H9 (cell line): ENCODE data around the gene PLA2G10. TPM values are rescaled to one million over a fixed set of nuclear protein-coding genes. Genes with fewer than 3 reads are reported as not detected.
A peak's percentile ranks its signal among the peaks of the same experiment; 100 is the strongest.

Experiments used
- DNase-seq: peaks from one replicate; pipeline ENCODE4 v3.0.0-alpha.2; 2017
- H2AFZ ChIP-seq: one replicate; pipeline ENCODE4 v1.6.1; 2013; ENCODE audit warnings: mild to moderate bottlenecking, low read length, control low read depth, moderate library complexity
- H2AK5ac ChIP-seq: 2 replicates; pipeline ENCODE4 v1.6.1; 2013; ENCODE audit warnings: low read length, control low read depth, mixed read lengths; ENCODE audit not compliant: insufficient read length
- H2BK120ac ChIP-seq: one replicate; pipeline ENCODE4 v1.6.1; 2013; ENCODE audit warnings: low read depth, mild to moderate bottlenecking, low read length, control low read depth, inconsistent platforms; ENCODE audit not compliant: poor library complexity, severe bottlenecking
- H2BK12ac ChIP-seq: 2 replicates; pipeline ENCODE4 v1.6.1; 2013; ENCODE audit warnings: low read length, control low read depth, mixed read lengths, low read depth; ENCODE audit not compliant: insufficient read length
- H2BK15ac ChIP-seq: 2 replicates; pipeline ENCODE4 v1.6.1; 2013; ENCODE audit warnings: low read depth, low read length, control low read depth
- H2BK20ac ChIP-seq: one replicate; pipeline ENCODE4 v1.6.1; 2013; ENCODE audit warnings: low read depth, mild to moderate bottlenecking, low read length, control low read depth, inconsistent platforms; ENCODE audit not compliant: poor library complexity, severe bottlenecking
- H2BK5ac ChIP-seq: 2 replicates; pipeline ENCODE4 v1.6.1; 2013; ENCODE audit warnings: low read length, control low read depth, mixed read lengths; ENCODE audit not compliant: insufficient read length
- H3K14ac ChIP-seq: 2 replicates; pipeline ENCODE4 v1.6.1; 2013; ENCODE audit warnings: low read length, control low read depth; ENCODE audit not compliant: insufficient read depth
- H3K18ac ChIP-seq: 2 replicates; pipeline ENCODE4 v1.6.1; 2013; ENCODE audit warnings: low read depth, mild to moderate bottlenecking, mixed read lengths, low read length, control low read depth; ENCODE audit not compliant: insufficient read length
- H3K23ac ChIP-seq: 2 replicates; pipeline ENCODE4 v1.6.1; 2013; ENCODE audit warnings: low read length, control low read depth, mixed read lengths, low read depth; ENCODE audit not compliant: insufficient read length
- H3K23me2 ChIP-seq: 2 replicates; pipeline ENCODE4 v1.6.1; 2013; ENCODE audit warnings: low read depth, mild to moderate bottlenecking, mixed read lengths, low read length, control low read depth; ENCODE audit not compliant: insufficient read length, poor library complexity, severe bottlenecking
- H3K27ac ChIP-seq: 2 replicates; pipeline ENCODE4 v1.5.1; 2013; ENCODE audit warnings: low read length, control low read depth, mixed read lengths, low read depth; ENCODE audit not compliant: insufficient read length
- H3K27me3 ChIP-seq: 2 replicates; pipeline ENCODE4 v1.6.1; 2013; ENCODE audit warnings: low read length, control low read depth, inconsistent platforms; ENCODE audit not compliant: insufficient read depth
- H3K4ac ChIP-seq: 2 replicates; pipeline ENCODE4 v1.6.1; 2013; ENCODE audit warnings: low read depth, mild to moderate bottlenecking, control low read depth, inconsistent platforms, low read length, moderate library complexity
- H3K4me1 ChIP-seq: 2 replicates; pipeline ENCODE4 v1.6.1; 2013; ENCODE audit warnings: low read length, control low read depth, inconsistent platforms; ENCODE audit not compliant: insufficient read depth
- H3K4me2 ChIP-seq: 2 replicates; pipeline ENCODE4 v1.6.1; 2013; ENCODE audit warnings: low read length, control low read depth, mixed read lengths; ENCODE audit not compliant: insufficient read length, insufficient read depth
- H3K56ac ChIP-seq: 2 replicates; pipeline ENCODE4 v1.6.1; 2013; ENCODE audit warnings: low read depth, mild to moderate bottlenecking, mixed read lengths, low read length, control low read depth; ENCODE audit not compliant: insufficient read length
- H3K79me1 ChIP-seq: 2 replicates; pipeline ENCODE4 v1.6.1; 2013; ENCODE audit warnings: low read depth, mild to moderate bottlenecking, moderate library complexity, low read length, control low read depth, inconsistent platforms; ENCODE audit not compliant: insufficient read depth, poor library complexity, severe bottlenecking
- H3K79me2 ChIP-seq: 2 replicates; pipeline ENCODE4 v1.6.1; 2013; ENCODE audit warnings: low read length, control low read depth, inconsistent platforms; ENCODE audit not compliant: insufficient read depth
- H3K9ac ChIP-seq: 2 replicates; pipeline ENCODE4 v1.6.1; 2013; ENCODE audit warnings: low read length, control low read depth, mixed read lengths; ENCODE audit not compliant: insufficient read length; ENCODE audit errors: extremely low read depth
- H3K9me3 ChIP-seq: one replicate; pipeline ENCODE4 v1.6.1; 2013; ENCODE audit warnings: low read depth, low read length, inconsistent platforms; ENCODE audit not compliant: control insufficient read depth
- H3T11ph ChIP-seq: one replicate; pipeline ENCODE4 v1.6.1; 2013; ENCODE audit warnings: mild to moderate bottlenecking, low read length, control low read depth, inconsistent platforms
- H4K20me1 ChIP-seq: one replicate; pipeline ENCODE4 v1.6.1; 2013; ENCODE audit not compliant: control insufficient read depth, insufficient read length, insufficient read depth
- H4K5ac ChIP-seq: 2 replicates; pipeline ENCODE4 v1.6.1; 2013; ENCODE audit warnings: low read depth, mild to moderate bottlenecking, mixed read lengths, low read length, control low read depth; ENCODE audit not compliant: insufficient read length
- H4K8ac ChIP-seq: replicated peaks from 2 replicates; pipeline ENCODE4 v1.6.1; 2013; ENCODE audit warnings: low read length, control low read depth, mixed read lengths, low read depth; ENCODE audit not compliant: insufficient read length
- H4K91ac ChIP-seq: 2 replicates; pipeline ENCODE4 v1.6.1; 2013; ENCODE audit warnings: low read depth, mild to moderate bottlenecking, moderate library complexity, mixed read lengths, low read length, control low read depth; ENCODE audit not compliant: insufficient read length
- H3K27ac Mint-ChIP-seq, 3 experiments: 2 replicates in 2 of 3; 3 replicates in 1 of 3; pipeline ENCODE4 v1.8.0; 2020 to 2021; ENCODE audit warnings: mixed read lengths in 3 of 3, mild to moderate bottlenecking in 1 of 3, moderate library complexity in 1 of 3
- H3K27me3 Mint-ChIP-seq: 2 replicates; pipeline ENCODE4 v1.8.0; 2021; ENCODE audit warnings: low read depth, mild to moderate bottlenecking, moderate library complexity, mixed read lengths
- H3K36me3 Mint-ChIP-seq, 3 experiments: 2 replicates in 2 of 3; 3 replicates in 1 of 3; pipeline ENCODE4 v1.8.0; 2020 to 2021; ENCODE audit warnings: low read depth in 3 of 3, mixed read lengths in 3 of 3; ENCODE audit not compliant: insufficient read depth in 1 of 3
- H3K4me1 Mint-ChIP-seq, 2 experiments: 2 replicates each; pipeline ENCODE4 v1.8.0; 2020; ENCODE audit warnings: mixed read lengths in 2 of 2
- H3K4me3 Mint-ChIP-seq, 2 experiments: 2 replicates in 1 of 2; 3 replicates in 1 of 2; pipeline ENCODE4 v1.8.0; 2020 to 2021; ENCODE audit warnings: mild to moderate bottlenecking in 2 of 2, mixed read lengths in 2 of 2, moderate library complexity in 1 of 2
- H3K9me3 Mint-ChIP-seq, 2 experiments: 2 replicates in 1 of 2; 3 replicates in 1 of 2; pipeline ENCODE4 v1.8.0; 2020; ENCODE audit warnings: mild to moderate bottlenecking in 2 of 2, mixed read lengths in 2 of 2, moderate library complexity in 1 of 2
- CTCF ChIP-seq: fragments of 200-600 bp; sonication (generic); conservative IDR thresholded peaks from 3 replicates; pipeline ENCODE4 v1.8.0; 2021; ENCODE audit warnings: antibody characterized with exemption, mild to moderate bottlenecking
- WGBS: extraction: QIAGEN DNeasy Blood & Tissue Kit; methylation state at CpG from one replicate; pipeline ENCODE4 v1.1.7; 2013; ENCODE audit warnings: missing lambda C conversion rate, low lambda C conversion rate, mixed read lengths; ENCODE audit not compliant: insufficient read length; ENCODE audit errors: extremely low coverage; 5-methylcytosine and 5-hydroxymethylcytosine counted together
- total RNA-seq: library from RNA; stranded (reverse); gene quantifications from 2 replicates; pipeline ENCODE4 v1.2.1, GENCODE V29; 2021

Gene PLA2G10
- total RNA-seq, 1 experiment from 2014 or later, result 2.2 TPM

GRCh38 chr16:14652726-14653125, 41.4 kb downstream of the PLA2G10 start:
- H3K9ac ChIP-seq, result no peak overlapping the region
- no peak overlapping the region for H3K56ac ChIP-seq
- H3K27me3 ChIP-seq, result no peaks in the 10 kb centered on the region
- no peak overlapping the region for H4K91ac ChIP-seq
- H3T11ph ChIP-seq, result no peak overlapping the region
- Mint-ChIP-seq H3K27me3 (no peaks in the 10 kb centered on the region), H3K4me3 (no peak overlapping the region), H3K4me1 (no peaks in the 10 kb centered on the region), H3K9me3 (no peaks in the 10 kb centered on the region; a peak in 1 of 5 replicates), H3K36me3 (peaks cover 42 to 74% (median 73%) of the 10 kb centered on the region in 3 experiments; a peak in 6 of 7 replicates), H3K27ac (peak overlapping the region in 2 of 3 experiments; percentile 64 to 69; a peak in 3 of 7 replicates)
- WGBS, result no CpG with 5 or more reads among the region's 2 CpGs
- TF ChIP-seq CTCF, result no peak
- H3K79me1 ChIP-seq, result no peaks in the 10 kb centered on the region
- no peaks in the 10 kb centered on the region for H4K20me1 ChIP-seq
- no peaks in the 10 kb centered on the region for H3K23me2 ChIP-seq
- no peak overlapping the region for H2AFZ ChIP-seq
- H3K9me3 ChIP-seq, result no peaks in the 10 kb centered on the region
- no peak overlapping the region for H4K8ac ChIP-seq
- no peak overlapping the region for H3K4ac ChIP-seq
- no peak overlapping the region for H3K23ac ChIP-seq
- no peak overlapping the region for H2BK120ac ChIP-seq
- H3K4me1 ChIP-seq, result no peaks in the 10 kb centered on the region
- H2BK5ac ChIP-seq, result no peak overlapping the region
- no peak overlapping the region for H2AK5ac ChIP-seq
- H3K27ac ChIP-seq, result no peak overlapping the region
- no peak overlapping the region for H2BK20ac ChIP-seq
- H3K4me2 ChIP-seq, result no peak overlapping the region
- DNase-seq, result no peak
- no peak overlapping the region for H4K5ac ChIP-seq
- no peak overlapping the region for H3K14ac ChIP-seq
- H3K79me2 ChIP-seq, result no peaks in the 10 kb centered on the region
- no peak overlapping the region for H3K18ac ChIP-seq
- H2BK15ac ChIP-seq, result no peak overlapping the region
- no peak overlapping the region for H2BK12ac ChIP-seq
